ENCODE measurements around the gene LRCH3.
"Not testable (repeated sequence)": the region's sequence is repeated elsewhere in the genome, so short reads cannot be mapped to it uniquely, and the experiment has no call there.

LRCH3 gene

DNA sequence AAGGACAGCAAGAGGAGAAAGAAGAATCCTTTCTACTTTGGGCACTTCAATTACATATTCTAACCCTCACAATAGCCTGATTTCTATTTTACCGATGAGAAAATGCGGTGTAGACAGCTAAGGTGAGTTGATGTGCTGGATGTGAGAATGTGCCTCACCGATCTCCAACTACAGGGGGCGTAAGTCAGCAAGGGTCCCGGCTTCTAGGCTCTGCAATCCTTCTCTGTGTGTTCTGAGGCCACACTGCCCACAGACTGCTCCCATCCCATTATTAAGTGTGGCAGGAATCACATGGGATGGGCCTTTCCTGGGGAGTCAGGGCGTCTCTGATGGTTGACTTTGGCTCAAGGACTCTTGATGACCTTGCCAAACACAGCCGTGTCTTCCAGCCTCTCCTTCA is 135.4 kb downstream of the LRCH3 start:
- TF ChIP-seq, protein P1, sequence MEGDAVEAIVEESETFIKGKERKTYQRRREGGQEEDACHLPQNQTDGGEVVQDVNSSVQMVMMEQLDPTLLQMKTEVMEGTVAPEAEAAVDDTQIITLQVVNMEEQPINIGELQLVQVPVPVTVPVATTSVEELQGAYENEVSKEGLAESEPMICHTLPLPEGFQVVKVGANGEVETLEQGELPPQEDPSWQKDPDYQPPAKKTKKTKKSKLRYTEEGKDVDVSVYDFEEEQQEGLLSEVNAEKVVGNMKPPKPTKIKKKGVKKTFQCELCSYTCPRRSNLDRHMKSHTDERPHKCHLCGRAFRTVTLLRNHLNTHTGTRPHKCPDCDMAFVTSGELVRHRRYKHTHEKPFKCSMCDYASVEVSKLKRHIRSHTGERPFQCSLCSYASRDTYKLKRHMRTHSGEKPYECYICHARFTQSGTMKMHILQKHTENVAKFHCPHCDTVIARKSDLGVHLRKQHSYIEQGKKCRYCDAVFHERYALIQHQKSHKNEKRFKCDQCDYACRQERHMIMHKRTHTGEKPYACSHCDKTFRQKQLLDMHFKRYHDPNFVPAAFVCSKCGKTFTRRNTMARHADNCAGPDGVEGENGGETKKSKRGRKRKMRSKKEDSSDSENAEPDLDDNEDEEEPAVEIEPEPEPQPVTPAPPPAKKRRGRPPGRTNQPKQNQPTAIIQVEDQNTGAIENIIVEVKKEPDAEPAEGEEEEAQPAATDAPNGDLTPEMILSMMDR (IDR thresholded peaks at IDR 0.05), result no peak
- H3K36me3 ChIP-seq (ENCODE audit: control insufficient read depth, insufficient read depth, low read length), result no peaks in the 10 kb centered on the region

DNA sequence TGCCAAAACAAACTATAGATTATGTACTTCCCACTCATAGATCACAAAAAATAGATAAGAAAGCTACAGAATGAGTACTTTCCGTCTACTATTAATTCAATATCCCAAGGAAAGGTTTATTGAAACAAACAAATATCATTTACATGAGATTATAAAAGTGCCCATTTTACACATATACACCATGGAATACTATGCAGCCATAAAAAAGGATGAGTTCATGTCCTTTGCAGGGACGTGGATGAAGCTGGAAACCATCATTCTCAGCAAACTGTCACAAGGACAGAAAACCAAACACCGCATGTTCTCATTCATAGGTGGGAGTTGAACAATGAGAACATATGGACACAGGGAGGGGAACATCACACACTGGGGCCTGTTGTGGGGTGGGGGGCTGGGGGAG is 136.5 kb downstream of the LRCH3 start:
- H3K36me3 ChIP-seq (ENCODE audit: control insufficient read depth, insufficient read depth, low read length); H3K79me2 ChIP-seq: not testable (repeated sequence)

More for the DNA sequence above, 135.4 kb downstream of the LRCH3 start:
- H3K9ac ChIP-seq, result no peak overlapping the region
- no peaks in the 10 kb centered on the region for H3K9me3 ChIP-seq (ENCODE audit: control insufficient read depth, low read length)
- H2AFZ ChIP-seq, result no peak overlapping the region
- no peak overlapping the region for H3K27ac ChIP-seq
- H3K27me3 ChIP-seq (ENCODE audit: control insufficient read depth, insufficient read depth, low read length), result no peaks in the 10 kb centered on the region
- no peak overlapping the region for H3K4me3 ChIP-seq (ENCODE audit: low read depth, low read length)
- H3K79me2 ChIP-seq, result no peaks in the 10 kb centered on the region
- H3K4me2 ChIP-seq (ENCODE audit: low read length), result no peak overlapping the region
- H3K4me1 ChIP-seq, result no peaks in the 10 kb centered on the region

DNA sequence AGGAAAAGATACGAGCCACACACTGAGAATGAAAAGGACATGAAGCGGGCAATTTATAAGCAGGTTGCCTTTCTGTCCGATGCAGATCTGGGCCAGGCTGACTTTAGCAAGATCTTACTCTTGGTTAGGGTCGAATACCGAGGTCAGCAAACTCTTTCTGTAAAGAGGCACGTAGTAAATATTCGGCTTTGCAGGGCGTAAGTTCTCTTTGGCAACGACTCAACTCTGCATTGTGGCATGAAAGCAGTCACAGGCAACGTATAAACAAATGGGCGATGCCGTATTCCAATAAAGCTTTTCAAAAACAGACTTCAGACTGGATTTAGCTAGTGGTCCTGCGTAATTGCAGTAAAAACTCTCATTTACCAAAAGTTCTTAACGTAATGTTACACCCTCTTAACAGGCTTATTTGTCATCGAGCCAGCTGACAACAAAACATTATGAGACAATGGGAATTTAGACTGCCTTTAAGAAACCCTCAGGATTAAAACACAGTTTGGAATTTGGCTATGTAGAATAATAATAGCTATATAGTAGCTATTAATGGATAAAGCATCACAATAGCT is 145.8 kb downstream of the LRCH3 start:
- TF ChIP-seq, protein P1 (IDR thresholded peaks at IDR 0.05), result no peak
- Histone ChIP-seq H3K36me3 (ENCODE audit: control insufficient read depth, insufficient read depth, low read length) (no peaks in the 10 kb centered on the region), H3K27me3 (ENCODE audit: control insufficient read depth, insufficient read depth, low read length) (no peaks in the 10 kb centered on the region), H3K4me3 (ENCODE audit: low read depth, low read length) (peak overlapping the region; percentile 2), H3K79me2 (no peaks in the 10 kb centered on the region), H3K4me2 (ENCODE audit: low read length) (peak overlapping the region; percentile 38), H2AFZ (no peak overlapping the region), H3K27ac (no peak overlapping the region), H3K4me1 (no peaks in the 10 kb centered on the region), H3K9me3 (ENCODE audit: control insufficient read depth, low read length) (no peaks in the 10 kb centered on the region), H3K9ac (no peak overlapping the region)

More for the DNA sequence above, 136.5 kb downstream of the LRCH3 start:
- H3K4me2 ChIP-seq (ENCODE audit: low read length); H3K9ac ChIP-seq; H3K27me3 ChIP-seq (ENCODE audit: control insufficient read depth, insufficient read depth, low read length); H3K4me3 ChIP-seq (ENCODE audit: low read depth, low read length); H3K27ac ChIP-seq; H2AFZ ChIP-seq; H3K9me3 ChIP-seq (ENCODE audit: control insufficient read depth, low read length); H3K4me1 ChIP-seq: not testable (repeated sequence)
